Skeletal muscle satellite cell (primary cell): ENCODE data around the gene APOBR.
"Not testable (repeated sequence)": the region's sequence is repeated elsewhere in the genome, so short reads cannot be mapped to it uniquely, and the experiment has no call there.

Experiments
- H3K27me3 ChIP-seq: 2 replicates; pipeline ENCODE4 v1.7.0; 2013; ENCODE audit warnings: low read length; ENCODE audit not compliant: control insufficient read depth, insufficient read depth
- H3K36me3 ChIP-seq: 2 replicates; pipeline ENCODE4 v1.7.0; 2013; ENCODE audit warnings: mild to moderate bottlenecking, control low read depth, low read length; ENCODE audit not compliant: insufficient read depth
- H3K4me1 ChIP-seq: 2 replicates; pipeline ENCODE4 v1.7.0; 2013; ENCODE audit warnings: low read length; ENCODE audit not compliant: control insufficient read depth, insufficient read depth
- H3K4me2 ChIP-seq: 2 replicates; pipeline ENCODE4 v1.7.0; 2013; ENCODE audit warnings: mild to moderate bottlenecking, low read length
- H3K4me3 ChIP-seq: 2 replicates; pipeline ENCODE4 v1.7.0; 2013; ENCODE audit warnings: low read length
- H3K9ac ChIP-seq: 2 replicates; pipeline ENCODE4 v1.7.0; 2013; ENCODE audit warnings: mild to moderate bottlenecking, low read depth, low read length, moderate library complexity
- H3K9me3 ChIP-seq: replicated peaks from 2 replicates; pipeline ENCODE4 v1.7.0; 2013; ENCODE audit warnings: mild to moderate bottlenecking, control low read depth, low read length

APOBR gene

DNA sequence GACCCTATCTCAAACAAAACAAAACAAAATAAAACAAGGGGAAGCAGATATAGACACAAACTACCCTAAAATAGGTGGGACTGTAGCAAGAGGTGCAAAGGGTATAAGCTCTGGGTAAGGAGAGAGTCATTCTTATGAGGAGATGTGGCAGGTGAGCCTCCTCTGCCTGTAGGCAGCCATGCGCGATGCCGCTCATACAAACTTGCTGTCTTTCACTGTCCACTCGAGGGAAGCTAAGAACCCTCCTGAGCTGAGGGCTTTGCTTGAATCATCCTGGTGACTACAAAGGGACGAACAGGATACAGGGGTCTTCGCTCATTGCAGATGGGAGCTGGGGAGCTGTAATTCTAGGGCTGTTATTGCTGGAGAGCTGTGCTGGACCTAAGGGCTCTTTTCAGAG lies 27.0 kb downstream of the APOBR start:
- Histone ChIP-seq H3K4me3 (no peak overlapping the region), H3K4me1 (no peaks in the 10 kb centered on the region), H3K36me3 (no peaks in the 10 kb centered on the region), H3K9ac (no peak overlapping the region), H3K4me2 (no peak overlapping the region), H3K27me3 (peaks cover 5% of the 10 kb centered on the region), H3K9me3 (no peaks in the 10 kb centered on the region)

DNA sequence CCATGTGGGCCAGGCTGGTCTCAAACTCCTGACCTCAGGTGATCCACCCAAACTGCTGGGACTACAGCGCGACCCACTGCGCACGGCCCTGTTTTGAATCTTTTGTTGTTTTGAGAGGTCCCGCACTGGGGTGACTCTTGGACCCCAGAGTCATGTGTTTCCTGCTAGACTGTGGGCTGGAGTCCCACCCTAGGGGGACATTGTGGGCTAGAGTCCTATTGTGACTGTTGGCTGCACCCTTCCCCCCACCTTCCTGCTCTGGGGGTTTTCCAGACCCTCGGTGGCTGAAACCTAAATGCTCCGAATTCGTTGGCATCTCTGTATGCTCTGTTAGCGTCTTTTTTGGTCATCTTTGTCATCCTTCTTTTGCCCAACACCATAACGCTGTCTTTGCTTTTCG lies 28.3 kb downstream of the APOBR start:
- H3K4me1 ChIP-seq, result no peaks in the 10 kb centered on the region
- H3K9ac ChIP-seq, result no peak overlapping the region
- no peak overlapping the region for H3K4me2 ChIP-seq
- H3K9me3 ChIP-seq, result no peaks in the 10 kb centered on the region
- H3K27me3 ChIP-seq, result peaks cover 5% of the 10 kb centered on the region
- no peaks in the 10 kb centered on the region for H3K36me3 ChIP-seq
- no peak overlapping the region for H3K4me3 ChIP-seq

GRCh38 chr16:28524681-28525171 lies 30.3 kb downstream of the APOBR start:
- H3K36me3 ChIP-seq, result no peaks in the 10 kb centered on the region
- H3K27me3 ChIP-seq, result peaks cover 5% of the 10 kb centered on the region
- H3K9me3 ChIP-seq, result no peaks in the 10 kb centered on the region

GRCh38 chr16:28526201-28527099 lies 32.0 kb downstream of the APOBR start:
- H3K9me3 ChIP-seq, result no peaks in the 10 kb centered on the region
- no peak overlapping the region for H3K4me3 ChIP-seq
- no peaks in the 10 kb centered on the region for H3K4me1 ChIP-seq
- no peaks in the 10 kb centered on the region for H3K36me3 ChIP-seq
- peaks cover 5% of the 10 kb centered on the region for H3K27me3 ChIP-seq
- H3K9ac ChIP-seq, result no peak overlapping the region
- H3K4me2 ChIP-seq, result no peak overlapping the region

More at GRCh38 chr16:28524681-28525171, 30.3 kb downstream of the APOBR start:
- no peak overlapping the region for H3K9ac ChIP-seq
- H3K4me2 ChIP-seq, result no peak overlapping the region
- no peak overlapping the region for H3K4me3 ChIP-seq
- no peaks in the 10 kb centered on the region for H3K4me1 ChIP-seq

DNA sequence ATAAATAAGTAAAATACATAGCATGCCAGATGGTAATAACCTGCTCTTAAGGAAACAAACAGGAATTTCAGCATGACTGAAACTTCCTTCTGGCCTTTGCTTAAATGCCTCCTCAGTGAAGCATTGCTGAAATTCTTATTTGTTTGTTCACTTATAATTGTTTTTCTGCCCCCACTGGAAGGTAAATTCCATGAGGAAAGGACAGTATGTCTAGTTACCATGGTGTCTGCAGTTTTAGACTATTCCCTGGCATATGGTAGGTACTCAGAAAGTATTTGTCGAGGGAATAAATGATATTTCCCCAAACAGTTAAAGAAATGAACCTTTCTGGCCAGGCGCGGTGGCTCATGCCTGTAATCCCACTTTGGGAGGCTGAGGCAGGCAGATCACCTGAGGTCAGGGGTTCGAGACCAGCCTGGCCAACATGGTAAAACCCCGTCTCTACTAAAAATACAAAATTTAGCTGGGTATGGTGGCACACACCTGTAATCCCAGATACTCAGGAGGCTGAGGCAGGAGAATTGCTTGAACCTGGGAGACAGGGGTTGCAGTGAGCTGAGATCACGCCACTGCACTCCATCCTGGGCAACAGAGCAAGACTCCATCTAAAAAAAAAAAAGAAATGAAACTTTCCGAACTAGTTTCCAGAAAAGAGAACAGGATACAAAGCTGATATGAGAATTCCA lies 32.8 kb downstream of the APOBR start:
- H3K4me2 ChIP-seq, H3K36me3 ChIP-seq, H3K4me1 ChIP-seq, H3K9ac ChIP-seq, H3K4me3 ChIP-seq, H3K9me3 ChIP-seq, H3K27me3 ChIP-seq: not testable (repeated sequence)

DNA sequence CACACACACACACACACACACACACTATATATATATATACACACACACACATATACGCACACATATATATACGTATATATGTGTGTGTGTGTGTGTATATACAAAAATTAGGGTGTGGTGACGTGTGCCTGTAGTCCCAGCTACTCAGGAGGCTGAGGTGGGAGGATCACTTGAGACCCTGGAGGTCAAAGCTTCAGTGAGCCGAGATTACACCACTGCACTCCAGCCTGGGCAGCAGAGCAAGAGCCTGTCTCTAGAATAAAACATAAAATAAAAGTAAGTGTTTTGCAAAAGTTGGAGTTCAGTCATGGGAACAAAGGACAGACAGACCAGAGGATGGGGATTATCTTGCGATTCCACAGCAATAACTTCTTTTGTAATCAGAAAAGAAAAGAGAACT lies 33.5 kb downstream of the APOBR start:
- Histone ChIP-seq H3K4me1 (no peaks in the 10 kb centered on the region), H3K4me2 (no peak overlapping the region), H3K4me3 (no peak overlapping the region), H3K9me3 (no peaks in the 10 kb centered on the region), H3K36me3 (no peaks in the 10 kb centered on the region), H3K27me3 (peaks cover 2% of the 10 kb centered on the region), H3K9ac (no peak overlapping the region)

- no peaks in the 10 kb centered on the region for H3K27me3 ChIP-seq
- no peak overlapping the region for H3K4me3 ChIP-seq
- H3K36me3 ChIP-seq, result no peaks in the 10 kb centered on the region
- H3K4me2 ChIP-seq, result no peak overlapping the region
- no peaks in the 10 kb centered on the region for H3K9me3 ChIP-seq
- no peaks in the 10 kb centered on the region for H3K4me1 ChIP-seq
- no peak overlapping the region for H3K9ac ChIP-seq
Measured at GRCh38 chr16:28528463-28528867, 34.0 kb downstream of the APOBR start.

DNA sequence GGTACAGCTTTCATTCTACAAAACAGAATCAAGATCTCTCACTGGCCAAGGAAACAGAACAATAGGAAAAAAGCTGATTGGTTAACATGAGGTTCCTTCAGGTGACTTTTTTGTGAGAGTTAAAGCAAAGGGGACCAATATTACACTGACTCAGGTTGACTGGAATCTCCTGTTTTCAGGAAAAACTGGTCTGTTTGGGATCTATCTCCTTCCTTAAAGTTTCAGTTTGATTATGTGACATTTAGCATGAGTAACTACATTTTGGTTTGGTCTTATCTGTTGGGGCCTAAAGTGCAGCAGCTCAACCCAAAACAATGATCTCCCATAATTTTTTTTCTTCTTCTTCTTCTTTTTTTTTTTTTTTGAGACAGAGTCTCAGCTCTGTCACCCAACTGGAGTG lies 34.7 kb downstream of the APOBR start:
- H3K4me1 ChIP-seq, result no peaks in the 10 kb centered on the region
- H3K27me3 ChIP-seq, result no peaks in the 10 kb centered on the region
- H3K9ac ChIP-seq, result no peak overlapping the region
- H3K9me3 ChIP-seq, result no peaks in the 10 kb centered on the region
- H3K4me3 ChIP-seq, result no peak overlapping the region
- no peak overlapping the region for H3K4me2 ChIP-seq
- H3K36me3 ChIP-seq, result no peaks in the 10 kb centered on the region

DNA sequence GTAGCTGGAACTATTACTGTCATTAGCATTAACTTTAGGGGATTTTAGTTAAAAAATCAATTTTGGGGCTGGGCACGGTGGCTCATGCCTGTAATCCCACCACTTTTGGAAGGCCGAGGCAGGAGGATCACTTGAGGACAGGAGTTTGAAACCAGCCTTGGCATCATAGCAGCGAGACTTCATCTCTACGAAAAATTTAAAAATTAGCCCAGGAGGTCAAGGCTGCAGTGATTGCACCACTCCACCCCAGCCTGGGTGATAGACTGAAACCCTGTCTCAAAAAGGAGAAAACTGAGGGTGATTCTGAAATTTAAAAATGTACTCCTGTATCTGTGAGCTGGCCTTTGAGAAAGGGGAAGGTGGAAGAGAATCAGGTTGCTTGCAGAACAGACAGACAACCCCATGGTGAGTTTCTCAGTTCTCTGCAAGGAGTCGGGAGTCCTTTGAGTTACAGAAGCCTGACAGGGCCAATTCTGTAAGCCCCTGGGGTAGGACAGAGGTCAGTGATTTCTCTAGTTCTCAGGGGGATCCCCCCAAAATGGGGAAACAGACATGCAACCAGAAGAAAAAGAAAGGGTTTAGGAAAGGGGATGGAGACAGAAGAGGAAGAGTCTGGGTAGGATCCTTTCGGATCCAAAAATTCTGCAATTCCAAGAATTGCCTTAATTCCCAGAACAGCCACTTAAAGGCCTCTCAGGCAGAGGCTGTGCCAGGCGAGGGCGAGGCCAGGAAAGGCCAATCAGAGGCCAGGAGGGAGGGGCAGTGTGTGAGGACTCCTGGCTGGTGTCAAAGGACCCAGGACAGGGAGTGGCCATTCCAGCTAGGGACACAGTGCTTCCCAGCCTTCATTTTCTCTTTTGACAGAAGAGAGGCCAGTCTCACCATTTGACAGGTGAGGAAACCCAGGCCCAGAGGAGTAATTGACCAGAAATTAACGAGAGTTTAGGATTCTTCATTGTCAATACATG lies 37.6 kb downstream of the APOBR start:
- Histone ChIP-seq H3K4me3 (no peak overlapping the region), H3K36me3 (peaks cover 2% of the 10 kb centered on the region), H3K4me1 (peaks cover 4% of the 10 kb centered on the region), H3K9me3 (no peaks in the 10 kb centered on the region), H3K27me3 (no peaks in the 10 kb centered on the region), H3K9ac (no peak overlapping the region), H3K4me2 (no peak overlapping the region)

DNA sequence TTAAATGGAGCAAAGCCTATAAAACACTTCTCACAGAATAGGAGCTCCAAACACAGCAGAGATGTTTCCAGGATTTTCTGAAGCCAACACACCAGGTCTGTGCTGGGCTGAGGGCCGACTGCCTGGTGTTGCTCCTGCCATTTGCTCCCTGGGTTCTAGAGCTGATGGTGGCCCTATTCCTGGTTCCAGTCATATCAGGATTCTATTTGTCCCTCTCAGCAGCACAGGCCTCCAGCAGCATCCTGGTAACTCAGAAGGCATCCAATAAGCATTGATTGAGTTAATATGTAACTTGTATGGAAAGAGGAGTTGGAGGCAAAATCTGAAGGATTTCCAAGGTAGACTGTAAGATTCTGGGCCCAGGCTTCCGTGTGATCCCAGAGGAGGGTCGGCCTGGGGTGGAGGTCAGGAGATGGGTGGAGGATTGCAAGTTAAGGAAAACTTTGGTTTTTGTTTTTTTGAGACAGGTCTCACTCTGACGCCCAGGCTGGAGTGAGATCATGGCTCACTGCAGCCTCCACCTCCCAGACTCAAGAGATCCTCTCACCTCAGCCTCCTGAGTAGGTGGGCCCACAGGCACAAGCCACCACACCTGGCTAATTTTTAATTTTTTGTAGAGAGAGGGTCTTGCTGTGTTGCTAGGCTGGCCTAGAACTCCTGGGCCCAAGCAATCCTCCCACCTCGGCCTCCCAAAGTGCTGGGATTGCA lies 38.7 kb downstream of the APOBR start:
- Histone ChIP-seq H3K27me3 (no peaks in the 10 kb centered on the region), H3K9ac (no peak overlapping the region), H3K9me3 (no peaks in the 10 kb centered on the region), H3K36me3 (peaks cover 2% of the 10 kb centered on the region), H3K4me1 (peaks cover 14% of the 10 kb centered on the region), H3K4me3 (no peak overlapping the region), H3K4me2 (no peak overlapping the region)
